ENCODE data around the gene SLC35E3. TPM values are rescaled to one million over a fixed set of nuclear protein-coding genes. Genes with fewer than 3 reads are reported as not detected.

SLC35E3 gene
- total RNA-seq, 2 donors from 2014 or later, result 6.8 to 7.1 TPM

DNA sequence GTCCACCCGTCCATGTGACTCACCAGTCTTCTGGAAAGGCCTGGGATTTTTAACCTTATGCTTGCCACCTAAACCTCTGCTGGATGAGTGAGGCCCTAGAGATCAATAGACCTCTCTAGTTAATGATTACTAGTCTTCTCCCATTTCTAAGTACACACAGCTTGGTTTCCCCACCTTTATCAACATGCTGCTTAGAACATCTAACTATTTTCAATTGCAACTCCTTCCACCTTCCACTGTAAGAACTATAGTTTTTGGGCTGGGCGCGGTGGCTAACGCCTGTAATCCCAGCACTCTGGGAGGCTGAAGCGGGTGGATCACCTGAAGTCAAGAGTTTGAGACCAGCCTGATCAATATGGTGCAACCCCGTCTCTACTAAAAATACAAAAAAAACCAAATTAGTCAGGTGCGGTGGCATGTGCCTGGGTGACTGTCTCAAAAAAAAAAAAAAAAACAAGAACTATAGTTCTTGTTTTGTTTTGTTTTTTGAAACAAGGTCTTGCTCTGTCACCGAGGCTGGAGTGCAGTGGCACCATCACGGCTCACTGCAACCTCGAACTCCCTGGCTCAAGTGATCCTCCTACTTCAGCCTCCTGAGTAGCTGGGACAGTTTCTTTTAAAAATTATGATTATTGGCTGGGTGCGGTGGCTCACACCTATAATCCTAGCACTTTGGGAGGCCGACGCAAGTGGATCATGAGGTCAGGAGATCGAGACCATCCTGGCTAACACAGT, 43.3 kb downstream of the SLC35E3 start:
- Histone ChIP-seq H3K27ac (no peak overlapping the region), H3K9ac (ENCODE audit: low read depth in 2 of 2, low read length in 2 of 2) (no peak overlapping the region), H3K4me1 (no peaks in the 10 kb centered on the region), H3K9me3 (no peaks in the 10 kb centered on the region), H3K4me3 (no peak overlapping the region), H3K36me3 (no peaks in the 10 kb centered on the region), H3K27me3 (no peaks in the 10 kb centered on the region)
- intact Hi-C loops (cut with DNase I), result no loop called here
- no peak for TF ChIP-seq CTCF (IDR thresholded peaks at IDR 0.05)
- DNase-seq, result no peak

DNA sequence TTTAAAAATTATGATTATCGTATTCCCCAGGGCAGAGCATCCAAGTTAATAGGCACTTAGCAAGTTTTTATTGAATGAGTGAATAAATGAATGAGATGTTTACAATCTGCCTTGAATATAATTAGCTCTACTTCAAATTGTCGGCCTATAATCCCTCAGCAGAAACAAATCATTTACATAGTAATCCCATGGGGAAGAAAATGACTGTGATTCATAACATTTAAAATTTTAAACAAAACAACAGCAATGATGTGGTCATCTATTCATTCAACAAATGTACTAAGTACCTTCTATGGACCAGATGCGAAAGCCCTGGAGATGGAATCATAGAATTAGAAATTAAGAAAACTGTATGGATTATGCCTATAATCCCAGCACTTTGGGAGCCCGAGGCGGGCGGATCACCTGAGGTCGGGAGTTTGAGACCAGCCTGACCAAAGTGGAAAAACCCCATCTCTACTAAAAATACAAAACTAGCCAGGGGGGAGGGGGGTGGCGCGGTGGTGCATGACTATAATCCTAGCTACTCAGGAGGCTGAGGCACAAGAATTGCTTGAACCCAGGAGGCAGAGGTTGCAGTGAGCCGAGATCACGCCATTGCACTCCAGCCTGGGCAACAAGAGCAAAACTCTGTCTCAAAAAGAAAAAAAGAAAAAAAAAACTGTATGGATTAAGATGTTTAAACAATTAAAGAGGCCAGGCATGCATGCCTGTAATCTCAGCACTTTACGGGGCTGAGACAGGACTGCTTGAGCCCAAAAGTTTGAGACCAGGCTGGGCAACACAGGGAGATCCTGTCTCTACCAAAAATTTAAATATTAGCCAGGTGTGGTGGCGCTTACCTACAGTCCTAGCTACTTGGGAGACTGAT, 44.3 kb downstream of the SLC35E3 start:
- Histone ChIP-seq H3K27ac (no peak overlapping the region), H3K4me3 (no peak overlapping the region), H3K4me1 (no peaks in the 10 kb centered on the region), H3K36me3 (no peaks in the 10 kb centered on the region), H3K9me3 (no peaks in the 10 kb centered on the region), H3K27me3 (no peaks in the 10 kb centered on the region), H3K9ac (ENCODE audit: low read depth in 2 of 2, low read length in 2 of 2) (no peak overlapping the region)
- intact Hi-C loops (cut with DNase I), result no loop called here
- no peak for DNase-seq
- TF ChIP-seq CTCF (IDR thresholded peaks at IDR 0.05), result no peak

DNA sequence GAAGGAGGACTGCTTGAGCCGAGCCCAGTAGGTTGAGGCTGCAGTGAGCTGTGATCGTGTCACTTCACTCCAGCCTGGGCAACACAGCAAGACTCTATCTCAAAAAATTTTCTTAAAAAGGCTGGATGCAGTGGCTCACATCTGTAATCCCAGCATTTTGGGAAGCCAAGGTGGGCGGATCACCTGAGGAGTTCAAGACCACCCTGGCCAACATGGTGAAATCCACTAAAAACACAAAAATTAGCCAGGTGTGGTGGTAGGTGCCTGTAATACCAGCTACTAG, 44.9 kb downstream of the SLC35E3 start:
- no peaks in the 10 kb centered on the region for H3K4me1 ChIP-seq
- no peaks in the 10 kb centered on the region for H3K36me3 ChIP-seq
- H3K4me3 ChIP-seq, result no peak overlapping the region
- no peak overlapping the region for H3K9ac ChIP-seq (ENCODE audit: low read depth in 2 of 2, low read length in 2 of 2)
- H3K9me3 ChIP-seq, result no peaks in the 10 kb centered on the region
- no peaks in the 10 kb centered on the region for H3K27me3 ChIP-seq
- intact Hi-C loops (cut with DNase I), result no loop called here
- DNase-seq, result no peak
- TF ChIP-seq CTCF (IDR thresholded peaks at IDR 0.05), result no peak
- H3K27ac ChIP-seq, result no peak overlapping the region

DNA sequence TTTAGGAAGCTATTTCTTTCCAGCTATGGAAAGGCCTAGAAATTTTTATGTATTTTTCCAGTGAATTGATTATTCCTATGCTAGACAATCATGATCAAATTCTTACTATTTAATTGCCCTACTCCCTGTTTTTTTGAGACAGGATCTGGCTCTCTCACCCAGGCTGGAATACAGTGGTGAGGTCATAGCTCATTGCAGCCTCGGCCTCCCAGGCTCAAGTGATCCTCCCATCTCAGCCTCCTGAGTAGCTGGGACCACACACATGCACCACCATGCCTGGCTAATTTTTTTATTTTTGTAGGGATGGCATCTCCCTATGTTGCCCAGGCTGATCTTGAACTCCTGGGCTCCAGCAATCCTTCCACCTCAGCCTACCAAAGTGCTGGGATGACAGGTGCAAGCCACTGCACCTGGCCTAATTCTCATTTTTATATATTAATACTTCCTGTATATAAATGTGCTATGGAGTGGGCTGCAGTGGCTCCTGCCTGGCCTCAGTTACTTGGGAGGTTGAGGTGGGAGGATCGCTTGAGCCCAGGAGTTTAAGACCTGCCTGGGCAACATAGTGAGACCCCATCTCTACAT, 46.0 kb downstream of the SLC35E3 start:
- intact Hi-C loops (cut with DNase I), result no loop called here
- TF ChIP-seq CTCF (IDR thresholded peaks at IDR 0.05), result no peak
- H3K4me3 ChIP-seq, result no peak overlapping the region
- H3K9me3 ChIP-seq, result no peaks in the 10 kb centered on the region
- no peak overlapping the region for H3K9ac ChIP-seq (ENCODE audit: low read depth in 2 of 2, low read length in 2 of 2)
- no peaks in the 10 kb centered on the region for H3K4me1 ChIP-seq
- no peaks in the 10 kb centered on the region for H3K27me3 ChIP-seq
- no peaks in the 10 kb centered on the region for H3K36me3 ChIP-seq
- no peak overlapping the region for H3K27ac ChIP-seq
- no peak for DNase-seq

DNA sequence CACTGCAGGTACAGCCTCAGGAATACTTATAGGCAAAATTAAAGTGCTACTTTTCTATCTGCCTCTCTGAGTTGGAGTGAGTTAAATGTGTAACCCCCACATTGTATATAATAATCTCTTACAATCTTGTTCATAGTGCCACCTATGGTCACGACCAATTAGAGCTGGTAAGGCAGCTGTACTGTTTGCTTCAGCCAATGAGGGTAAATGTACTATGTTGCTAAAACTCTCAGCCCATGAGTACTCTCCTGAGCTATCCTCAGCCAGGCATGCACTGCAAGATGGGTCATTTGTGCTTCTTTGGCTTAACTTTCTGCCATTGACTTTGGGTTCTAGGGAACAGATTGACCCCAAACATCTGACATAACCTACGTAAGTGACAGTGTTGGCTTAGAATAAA, 47.0 kb downstream of the SLC35E3 start:
- no peak overlapping the region for H3K9ac ChIP-seq (ENCODE audit: low read depth in 2 of 2, low read length in 2 of 2)
- H3K27me3 ChIP-seq, result no peaks in the 10 kb centered on the region
- H3K4me3 ChIP-seq, result no peak overlapping the region
- H3K4me1 ChIP-seq, result no peaks in the 10 kb centered on the region
- no peak for DNase-seq
- H3K36me3 ChIP-seq, result no peaks in the 10 kb centered on the region
- no peaks in the 10 kb centered on the region for H3K9me3 ChIP-seq
- TF ChIP-seq CTCF (IDR thresholded peaks at IDR 0.05), result no peak
- intact Hi-C loops (cut with DNase I), result no loop called here
- no peak overlapping the region for H3K27ac ChIP-seq

Data from colonic mucosa (tissue), 4 donors.